Amniotic epithelial cell (primary cell): Measurements from ENCODE around the gene DOCK2.

ENCODE experiments used
- DNase-seq: peaks from one replicate; pipeline ENCODE4 v3.0.0-alpha.2; 2010; ENCODE audit warnings: low read depth

DOCK2 gene

DNA sequence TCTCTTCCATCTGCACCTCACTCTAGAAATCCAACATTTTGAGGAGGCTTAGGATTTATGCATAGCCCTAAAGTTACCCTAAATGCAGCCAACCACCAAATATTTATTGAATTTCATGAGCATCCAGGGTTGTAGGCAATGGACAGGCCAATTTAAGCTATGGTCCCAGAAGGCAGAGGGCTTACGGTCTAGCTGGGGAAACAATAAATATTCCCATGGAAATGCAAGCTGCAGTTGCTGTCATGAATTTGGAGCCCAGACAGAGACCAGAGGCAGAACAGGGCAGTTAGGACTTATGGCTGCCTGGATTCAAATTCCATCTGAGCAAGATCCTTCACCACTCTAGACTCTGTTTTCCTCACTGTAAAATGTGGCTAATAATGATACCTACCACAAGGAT lies 352.3 kb downstream of the DOCK2 start:
- no peak for DNase-seq

DNA sequence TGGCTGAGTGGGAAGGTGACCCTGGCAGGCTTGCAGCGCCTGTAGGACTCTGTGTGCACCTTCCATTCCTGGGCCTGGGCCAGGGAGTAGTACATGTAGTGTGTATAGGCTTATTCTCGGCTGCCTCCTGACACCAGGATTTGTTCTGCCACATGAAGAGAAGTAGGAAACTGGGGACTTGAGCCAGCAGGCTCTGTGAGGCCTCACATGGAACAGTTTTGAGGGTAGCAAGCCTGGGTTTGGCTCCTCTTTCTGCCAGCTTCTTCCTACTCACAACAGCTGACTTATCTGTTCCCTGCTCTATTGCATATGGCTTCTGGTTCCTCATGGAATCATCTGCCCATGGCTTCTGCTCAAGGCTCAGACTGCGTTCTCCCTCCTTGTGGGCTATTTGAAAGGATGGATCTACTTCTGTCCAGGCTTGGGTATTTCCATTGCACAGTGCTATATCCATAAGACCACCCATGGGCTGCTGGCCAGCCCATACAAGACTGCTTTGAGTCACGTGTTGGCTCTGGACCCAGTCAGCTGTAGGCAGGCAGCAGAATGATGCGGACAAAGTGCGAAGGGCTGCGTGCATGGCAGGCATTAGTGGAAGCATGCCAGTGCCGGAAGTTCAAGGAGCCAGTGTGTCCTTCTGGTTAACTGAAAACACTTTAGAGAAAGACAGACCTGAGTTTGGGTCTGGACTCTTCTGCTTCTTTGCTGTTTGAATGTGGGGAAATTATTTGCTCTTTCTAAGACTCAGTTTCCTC lies 354.2 kb downstream of the DOCK2 start:
- DNase-seq, result no peak

DNA sequence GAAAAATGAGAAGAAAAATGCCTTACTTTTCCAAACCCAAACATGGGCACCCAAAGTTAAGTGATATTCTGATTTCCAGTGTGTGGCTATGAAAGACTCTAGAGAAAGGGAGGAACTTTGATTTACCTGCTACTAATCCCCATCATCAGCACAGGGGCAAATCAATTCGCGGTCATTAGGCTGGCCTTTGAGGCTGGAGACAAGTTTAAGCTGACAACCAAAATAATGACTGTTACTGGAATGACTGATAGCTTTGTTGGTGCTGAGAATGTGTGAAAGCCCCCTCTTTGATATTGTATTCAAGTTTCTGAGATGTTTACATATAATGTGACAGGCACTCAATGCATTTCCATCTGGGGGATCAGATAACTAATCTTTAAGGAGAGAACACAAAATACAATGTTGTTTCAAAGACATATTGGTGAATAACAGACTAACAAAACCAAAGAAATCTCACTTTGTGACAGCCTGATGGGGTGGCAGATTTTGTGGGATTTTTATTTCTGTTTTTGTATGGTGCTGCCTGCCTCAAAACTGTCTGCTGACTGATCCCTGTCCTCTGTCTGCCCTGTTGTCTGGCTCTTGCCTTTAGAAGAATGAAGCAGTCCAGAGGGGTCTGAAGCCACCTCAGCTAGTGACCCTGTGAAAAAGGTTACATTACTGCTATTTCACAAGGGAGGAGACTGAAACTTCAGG lies 355.9 kb downstream of the DOCK2 start:
- no peak for DNase-seq

GRCh38 chr5:169993485-169993790 lies 356.4 kb downstream of the DOCK2 start:
- DNase-seq, result no peak

GRCh38 chr5:169997798-169998197 lies 360.7 kb downstream of the DOCK2 start:
- DNase-seq, result peak; percentile 14

DNA sequence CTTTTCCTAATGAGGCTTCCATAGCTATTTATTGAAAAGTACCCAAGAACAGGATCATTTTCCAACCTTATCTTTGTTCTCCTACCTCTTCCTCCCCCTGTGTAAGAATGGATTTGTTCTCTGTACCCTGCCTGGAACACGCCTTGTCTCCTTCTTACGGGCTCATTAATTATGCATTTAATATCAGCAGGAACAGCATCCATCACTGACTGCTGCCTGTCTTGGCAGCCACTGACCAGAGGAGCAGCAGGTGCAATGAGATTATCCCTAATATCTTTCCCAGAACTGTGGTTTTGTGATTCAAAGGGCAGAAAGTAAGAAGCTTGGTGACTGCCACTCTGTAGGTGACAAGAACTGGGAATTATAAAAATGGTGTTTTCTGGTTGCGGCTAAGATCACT lies 362.5 kb downstream of the DOCK2 start:
- DNase-seq, result no peak

DNA sequence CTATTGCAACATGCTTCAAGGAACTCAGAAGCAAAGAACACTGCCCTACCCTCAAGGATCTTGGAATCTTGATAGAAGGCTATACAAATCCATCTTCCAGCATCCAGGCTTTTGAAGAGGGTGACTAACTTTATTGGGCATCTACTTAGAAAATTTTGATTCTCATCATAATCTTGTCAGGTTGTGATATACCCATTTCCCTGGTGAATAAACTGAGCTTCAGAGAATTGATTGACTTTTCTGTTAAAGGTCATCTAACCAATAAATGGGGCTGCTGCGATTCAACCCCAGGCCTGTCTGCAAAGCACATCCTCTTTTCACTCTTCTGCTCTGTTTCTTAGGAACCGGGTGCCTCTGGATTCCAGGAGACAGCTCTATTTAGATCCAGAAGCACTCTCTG lies 363.1 kb downstream of the DOCK2 start:
- no peak for DNase-seq

DNA sequence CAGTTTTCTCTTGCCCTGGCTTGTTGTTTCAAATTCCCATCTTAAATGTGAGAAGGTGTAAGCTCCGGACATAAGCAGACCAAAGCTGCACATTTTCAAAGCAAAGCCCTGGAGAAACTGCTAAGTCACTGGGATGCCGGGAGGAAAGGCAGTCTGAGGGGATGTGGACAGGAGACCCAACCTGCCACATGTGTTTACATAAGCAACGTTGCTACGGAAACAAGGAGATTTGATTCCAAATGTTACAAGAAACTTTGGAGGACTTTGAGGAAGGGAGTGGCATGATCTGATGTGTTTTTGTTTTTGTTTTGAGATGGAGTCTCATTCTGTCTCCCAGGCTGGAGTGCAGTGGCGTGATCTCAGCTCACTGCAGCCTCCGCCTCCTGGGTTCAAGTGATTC lies 368.9 kb downstream of the DOCK2 start:
- DNase-seq, result no peak

DNA sequence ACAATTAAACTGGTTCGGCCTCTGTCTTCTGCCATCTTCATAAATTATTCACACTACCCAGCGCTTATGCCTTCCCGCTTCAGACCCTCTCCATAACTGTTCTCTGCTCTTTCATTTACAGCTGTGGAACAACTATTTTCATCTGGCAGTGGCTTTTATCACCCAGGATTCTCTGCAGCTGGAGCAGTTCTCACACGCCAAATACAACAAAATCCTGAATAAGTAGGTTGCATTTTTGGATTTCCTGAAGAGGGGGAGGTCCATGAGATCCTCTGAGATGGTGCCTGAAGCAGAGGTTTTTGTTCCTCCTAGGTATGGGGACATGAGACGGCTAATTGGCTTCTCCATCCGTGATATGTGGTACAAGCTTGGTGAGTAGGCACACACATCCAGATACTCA lies 371.3 kb downstream of the DOCK2 start:
- no peak for DNase-seq

DNA sequence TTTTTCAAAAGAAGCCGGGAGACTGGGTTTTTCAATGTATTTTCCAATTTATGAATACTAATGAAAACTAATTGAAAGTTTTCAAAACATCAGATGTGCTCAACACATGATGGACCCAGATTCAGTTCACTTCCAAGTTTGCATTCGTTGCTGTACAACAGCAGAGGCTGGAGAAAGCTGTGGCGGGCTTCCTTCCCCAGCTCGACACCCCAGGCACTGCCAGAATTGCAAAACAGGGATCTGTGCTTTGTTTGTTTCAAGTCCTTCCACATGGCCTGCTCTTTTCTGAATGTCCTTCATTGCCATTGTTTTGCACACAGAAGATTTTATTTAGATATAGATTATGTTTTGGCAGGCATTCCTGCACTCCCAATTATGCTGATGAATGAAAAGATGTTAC lies 373.5 kb downstream of the DOCK2 start:
- no peak for DNase-seq

GRCh38 chr5:170011751-170012150 lies 374.7 kb downstream of the DOCK2 start:
- no peak for DNase-seq

DNA sequence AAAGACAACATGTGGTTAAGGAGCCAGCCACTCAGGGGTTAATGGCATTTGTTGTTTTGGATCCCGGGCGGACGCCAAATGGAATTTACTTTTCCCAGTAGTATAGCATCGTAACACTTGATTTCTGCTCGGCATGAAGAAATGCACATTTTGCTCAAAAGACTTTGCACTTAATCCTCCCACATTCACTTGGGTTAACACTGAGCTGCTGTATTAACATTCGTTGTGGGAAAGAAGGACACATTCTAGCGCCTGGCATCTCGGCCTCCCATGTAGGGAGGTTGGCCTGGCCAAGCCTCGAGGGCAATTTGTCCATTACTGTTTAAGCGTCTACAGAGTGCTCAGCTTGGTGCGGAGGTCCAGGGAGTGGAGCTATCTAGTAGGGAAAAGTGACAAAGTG lies 375.5 kb downstream of the DOCK2 start:
- no peak for DNase-seq

GRCh38 chr5:170020423-170020822 lies 383.3 kb downstream of the DOCK2 start:
- DNase-seq, result no peak

DNA sequence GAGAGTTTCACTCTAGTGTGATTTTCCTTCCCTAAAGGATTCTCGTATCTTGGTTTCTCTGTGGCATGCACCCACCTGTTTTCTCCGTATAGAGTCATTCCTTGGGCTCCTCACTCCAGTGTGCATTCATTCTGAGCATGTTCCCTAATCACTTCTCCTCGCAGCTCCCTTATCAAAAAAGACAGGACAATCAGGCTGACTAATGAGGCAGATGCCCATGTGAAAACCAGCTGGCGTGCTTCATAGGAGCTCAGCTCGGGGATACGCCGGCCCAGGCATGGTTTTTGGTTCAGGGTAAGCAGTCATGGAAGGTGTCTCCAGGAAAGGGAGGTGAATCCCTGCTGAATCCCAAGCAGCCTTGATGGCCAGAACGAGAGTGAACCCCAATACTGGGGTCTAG lies 384.4 kb downstream of the DOCK2 start:
- no peak for DNase-seq

- no peak for DNase-seq
Observed at GRCh38 chr5:170025853-170026252, 388.8 kb downstream of the DOCK2 start.

DNA sequence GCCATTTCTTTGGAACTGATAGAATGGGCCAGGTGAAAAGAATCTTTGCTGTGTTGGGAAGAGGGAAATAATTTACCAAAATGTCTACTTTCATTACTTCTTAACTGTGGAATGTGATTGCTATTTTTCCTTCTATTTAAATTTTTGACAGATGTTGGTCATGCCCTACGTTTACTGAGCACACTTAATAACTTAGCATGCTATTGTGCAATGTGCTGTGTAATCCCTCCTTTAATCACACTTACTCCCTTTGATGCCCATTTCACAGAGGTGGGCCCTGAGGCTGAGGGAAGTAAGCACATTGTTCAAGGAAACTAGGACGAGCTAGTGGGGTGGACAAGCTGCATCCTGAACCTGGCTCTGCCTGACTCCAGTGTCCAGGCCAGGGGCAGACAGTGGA lies 391.0 kb downstream of the DOCK2 start:
- peak; percentile 9 for DNase-seq

- DNase-seq, result no peak
Observed at GRCh38 chr5:170034231-170034630, 397.2 kb downstream of the DOCK2 start.

DNA sequence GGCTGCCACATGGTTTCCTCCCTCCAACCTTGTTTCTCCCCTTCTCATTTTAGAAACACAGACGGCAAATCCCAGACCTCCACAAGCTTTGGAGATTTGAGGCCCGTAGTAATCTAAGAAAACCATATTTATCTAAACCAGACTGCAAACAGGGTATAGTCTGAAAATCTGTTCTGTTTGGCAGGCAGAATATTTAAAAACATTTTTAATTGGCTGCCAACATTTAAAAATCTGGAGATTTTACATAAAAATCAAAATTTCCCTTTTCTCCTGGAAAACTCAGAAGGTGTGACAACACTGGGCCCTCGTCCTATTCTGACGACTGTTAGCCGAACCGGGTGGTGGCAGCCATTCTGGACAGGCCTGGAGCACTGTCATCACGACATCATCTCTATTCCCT lies 401.2 kb downstream of the DOCK2 start:
- no peak for DNase-seq

GRCh38 chr5:170039830-170040229 lies 402.8 kb downstream of the DOCK2 start:
- DNase-seq, result no peak

GRCh38 chr5:170046241-170046640 lies 409.2 kb downstream of the DOCK2 start:
- no peak for DNase-seq

DNA sequence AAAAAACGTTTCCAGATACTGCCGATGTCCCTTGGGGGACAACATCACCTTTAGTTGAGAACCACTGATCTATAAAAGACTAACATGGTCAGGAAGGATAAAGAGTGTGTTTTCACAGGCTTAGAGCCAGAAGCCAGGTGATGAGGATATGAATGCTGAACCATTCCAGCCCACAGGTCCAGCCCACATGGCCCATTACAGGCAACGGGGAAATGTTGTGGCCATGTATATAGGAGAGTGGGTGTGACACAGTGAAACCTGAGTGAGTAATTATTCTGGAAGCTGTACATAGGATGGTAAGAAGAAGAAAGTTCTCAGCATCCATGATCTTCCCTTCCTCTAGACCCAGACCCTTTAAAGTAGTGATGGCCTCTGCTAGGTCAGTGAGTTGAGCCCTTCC lies 412.6 kb downstream of the DOCK2 start:
- no peak for DNase-seq

GRCh38 chr5:170053896-170054295 lies 416.8 kb downstream of the DOCK2 start:
- DNase-seq, result no peak

- DNase-seq, result no peak
Observed at GRCh38 chr5:170055606-170056005, 418.5 kb downstream of the DOCK2 start.
